Activated CD4-positive, alpha-beta T cell treated with anti-CD3 and anti-CD28 coated beads, Interleukin-2, amount 50 U/mL, for 48 hours (primary cell): ENCODE results near the gene UBE2N.
A peak's percentile ranks its signal among the peaks of the same experiment; 100 is the strongest.

Experiments used
- DNase-seq, 2 experiments: peaks; one replicate each; pipeline ENCODE4 v3.0.0-alpha.2; 2020

Gene UBE2N

GRCh38 chr12:93441617-93442410 is at the start of gene UBE2N:
UBE2N (minus strand) TSS chr12:93441947; CDS start chr12:93441884, 63 bp downstream.
- DNase-seq: peak; percentile 96

- DNase-seq: no peak
Observed at GRCh38 chr12:93484315-93484981, 42.7 kb upstream of the UBE2N start.

GRCh38 chr12:93483151-93483807 is 41.5 kb upstream of the UBE2N start:
- DNase-seq: no peak

GRCh38 chr12:93482721-93483120 is 41.0 kb upstream of the UBE2N start:
- no peak for DNase-seq

- no peak for DNase-seq
Observed at GRCh38 chr12:93476555-93476954, 34.8 kb upstream of the UBE2N start.

GRCh38 chr12:93469386-93469785 is 27.6 kb upstream of the UBE2N start:
- DNase-seq: no peak

- no peak for DNase-seq
Observed at GRCh38 chr12:93468008-93468371, 26.2 kb upstream of the UBE2N start.

- peak; percentile 92 to 94 for DNase-seq
Observed at GRCh38 chr12:93467351-93468007, 25.7 kb upstream of the UBE2N start, which contains the start of gene MRPL42. MRPL42 (plus strand) TSS chr12:93467514; CDS start chr12:93469286, 1,772 bp downstream.

- DNase-seq: peak in 1 of 2 experiments; percentile 12
Observed at GRCh38 chr12:93466625-93467350, 25.0 kb upstream of the UBE2N start.

GRCh38 chr12:93465841-93466240 is 24.1 kb upstream of the UBE2N start:
- no peak for DNase-seq

- no peak for DNase-seq
Observed at GRCh38 chr12:93461503-93461902, 19.8 kb upstream of the UBE2N start.

GRCh38 chr12:93460902-93461301 is 19.2 kb upstream of the UBE2N start:
- no peak for DNase-seq

GRCh38 chr12:93460003-93460402 is 18.3 kb upstream of the UBE2N start:
- no peak for DNase-seq

- DNase-seq: no peak
Observed at GRCh38 chr12:93459097-93459496, 17.4 kb upstream of the UBE2N start.

GRCh38 chr12:93456077-93456476 is 14.3 kb upstream of the UBE2N start:
- DNase-seq: no peak

- no peak for DNase-seq
Observed at GRCh38 chr12:93453633-93454032, 11.9 kb upstream of the UBE2N start.

- DNase-seq: no peak
Observed at GRCh38 chr12:93451423-93452158, 9.8 kb upstream of the UBE2N start.

GRCh38 chr12:93449277-93449676 is 7.5 kb upstream of the UBE2N start:
- no peak for DNase-seq

- no peak for DNase-seq
Observed at GRCh38 chr12:93448796-93449195, 7.0 kb upstream of the UBE2N start.

- DNase-seq: peak in 1 of 2 experiments; percentile 26
Observed at GRCh38 chr12:93447555-93448290, 6.0 kb upstream of the UBE2N start.

GRCh38 chr12:93443576-93443975 is 1.8 kb upstream of the UBE2N start:
- no peak for DNase-seq
